GM19455 (cell line): ENCODE measurements around the gene HDX.
"Not testable (repeated sequence)": the region's sequence is repeated elsewhere in the genome, so short reads cannot be mapped to it uniquely, and the experiment has no call there.

Source experiments
- ATAC-seq: cut with Tn5 transposase; IDR thresholded peaks from one replicate; pipeline ENCODE4 v1.9.1; 2021; ENCODE audit not compliant: unreplicated experiment

HDX gene

DNA sequence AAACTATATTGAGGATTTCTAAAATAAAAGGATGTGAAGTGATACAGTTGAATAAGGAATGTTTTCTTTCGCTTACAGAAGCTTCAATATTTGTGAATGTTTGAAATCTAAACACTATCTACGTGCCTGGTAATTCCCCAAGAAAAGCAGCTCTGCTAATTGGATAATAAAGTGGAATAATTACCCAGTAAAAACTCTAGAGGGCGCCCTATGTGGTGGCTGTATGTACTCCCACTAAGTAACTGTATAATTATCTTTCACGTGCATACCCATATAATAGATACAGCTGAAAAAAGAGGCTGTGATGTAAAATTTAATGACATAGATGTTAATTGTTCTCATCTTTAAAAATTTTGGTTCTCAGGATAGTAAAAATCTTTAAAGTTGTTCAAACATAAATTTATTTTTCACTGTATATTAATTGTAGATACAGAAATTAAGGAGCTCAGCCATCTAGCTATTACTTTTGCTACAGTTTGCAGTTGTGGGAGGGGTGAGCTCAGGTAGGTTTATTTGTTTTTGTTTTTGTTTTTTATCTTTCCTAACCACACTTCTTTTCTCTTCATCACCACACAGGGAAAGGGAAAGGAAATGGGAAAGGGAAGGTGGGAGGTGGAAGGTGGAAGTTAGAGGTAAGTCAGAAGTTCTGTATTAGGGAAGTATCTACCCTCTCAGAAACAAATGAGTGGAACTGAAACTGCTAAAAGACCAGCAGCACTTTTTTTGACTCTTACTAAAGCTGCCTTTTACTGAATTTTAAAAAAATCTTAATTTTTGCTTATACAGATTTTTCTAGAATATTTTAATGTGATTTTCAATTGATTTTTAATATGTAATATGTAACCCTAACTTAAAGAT, 162.5 kb downstream of the HDX start:
- no peak for ATAC-seq

DNA sequence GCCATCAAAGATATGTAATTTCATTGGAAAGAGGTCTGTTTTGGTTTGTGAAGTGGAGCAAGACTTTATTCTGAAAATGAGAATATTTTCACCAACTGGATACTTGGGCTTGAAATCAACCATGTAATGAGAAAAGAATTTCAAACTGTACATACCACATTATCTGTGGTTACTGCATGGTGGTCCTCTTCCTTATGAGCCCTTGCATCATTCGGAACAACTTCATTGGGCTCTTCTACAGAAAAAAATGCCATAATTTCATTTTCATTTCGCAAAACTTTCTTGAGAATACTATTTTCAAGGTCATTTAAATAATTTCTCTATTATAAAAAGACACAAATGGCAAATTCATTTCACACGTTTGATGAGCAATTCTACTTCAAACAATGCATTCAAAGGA, 165.6 kb downstream of the HDX start:
- ATAC-seq = no peak

DNA sequence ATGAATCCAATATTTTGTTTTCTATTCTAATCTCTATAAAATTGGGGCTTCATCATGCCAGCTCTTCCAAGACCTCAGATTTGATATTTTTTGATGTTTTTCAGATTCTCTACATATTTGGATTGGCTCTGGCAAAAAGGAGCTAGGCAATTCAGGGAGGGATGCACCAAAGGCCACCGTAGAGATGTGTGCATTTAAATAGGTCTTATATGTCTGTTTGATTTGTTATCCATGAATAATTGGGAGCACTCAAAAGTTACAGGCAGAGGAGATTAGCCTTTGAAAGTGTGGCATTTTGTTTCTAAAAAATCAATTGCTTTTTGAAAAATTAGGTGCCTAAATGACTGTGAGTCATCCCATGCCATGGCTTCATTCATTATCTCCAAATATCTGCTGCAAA, 167.1 kb downstream of the HDX start:
- no peak for ATAC-seq

DNA sequence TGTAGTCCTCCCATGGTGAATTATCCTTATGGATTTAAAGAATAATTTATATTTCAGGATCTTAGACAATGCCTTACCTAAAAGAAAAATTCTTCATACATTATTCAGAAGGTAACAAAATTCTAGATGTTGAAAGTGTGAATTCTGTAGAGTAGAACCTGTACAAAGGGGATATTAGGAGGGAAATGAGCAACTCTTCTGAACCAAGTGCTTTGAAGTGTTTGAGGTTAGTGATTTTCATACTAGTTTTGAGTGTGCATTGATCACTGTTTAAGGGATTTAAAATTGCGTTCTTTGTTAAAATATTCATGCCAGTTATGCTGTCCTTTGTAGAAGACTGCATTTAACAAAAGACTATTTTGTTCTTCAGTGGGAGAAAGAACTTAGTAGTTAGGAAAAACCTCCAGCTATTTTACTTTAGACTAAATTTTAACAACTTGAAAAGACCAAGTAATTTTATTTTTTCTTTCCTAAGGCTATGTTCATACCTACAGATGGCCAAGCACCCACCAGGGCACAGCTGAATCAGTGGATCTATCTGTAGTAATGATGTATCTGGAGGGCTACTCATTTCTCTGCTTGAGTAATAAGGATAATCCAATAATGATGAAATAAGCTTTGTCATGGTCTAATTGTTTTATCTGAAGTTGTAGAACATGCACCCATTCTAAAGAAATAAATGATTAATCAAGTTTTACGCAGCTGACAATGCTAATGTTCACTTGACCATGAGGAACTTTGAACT, 180.0 kb downstream of the HDX start:
- no peak for ATAC-seq

DNA sequence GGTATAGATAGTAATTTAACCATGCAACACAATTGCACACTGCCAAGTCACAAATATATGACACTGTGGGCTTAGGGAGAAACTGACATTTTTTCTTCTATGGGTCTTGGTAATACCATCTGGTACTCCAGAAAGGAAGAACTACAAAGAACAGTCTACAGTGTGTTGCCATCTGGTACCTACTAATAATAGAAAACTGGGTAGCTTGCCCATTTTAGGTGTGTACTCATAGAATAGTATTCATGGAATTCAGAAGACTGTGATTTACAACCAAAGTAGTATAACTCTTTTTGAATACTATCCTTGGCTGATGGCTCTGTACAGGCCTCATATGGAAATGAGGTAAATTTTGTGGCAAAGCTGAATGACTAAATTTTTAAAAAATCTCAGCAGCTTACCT, 181.6 kb downstream of the HDX start:
- ATAC-seq = no peak

DNA sequence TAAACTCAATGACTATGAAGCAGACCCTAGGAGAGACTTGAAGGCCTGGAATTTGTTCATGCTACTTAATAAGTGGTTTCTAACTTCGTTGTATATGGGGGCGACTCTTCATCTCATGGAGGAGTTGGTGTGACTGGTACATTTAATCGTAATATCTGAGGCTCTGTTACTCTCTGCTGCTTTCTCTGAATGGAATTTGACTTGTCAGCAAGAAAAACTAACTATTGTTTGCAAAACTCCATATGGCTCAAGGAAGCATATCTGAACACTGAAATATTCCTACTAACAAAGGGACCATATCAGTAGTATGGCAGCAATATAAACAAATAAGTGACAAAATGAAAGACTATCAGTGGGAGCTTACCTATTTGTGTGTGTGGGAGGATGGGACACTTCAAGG, 182.2 kb downstream of the HDX start:
- no peak for ATAC-seq

DNA sequence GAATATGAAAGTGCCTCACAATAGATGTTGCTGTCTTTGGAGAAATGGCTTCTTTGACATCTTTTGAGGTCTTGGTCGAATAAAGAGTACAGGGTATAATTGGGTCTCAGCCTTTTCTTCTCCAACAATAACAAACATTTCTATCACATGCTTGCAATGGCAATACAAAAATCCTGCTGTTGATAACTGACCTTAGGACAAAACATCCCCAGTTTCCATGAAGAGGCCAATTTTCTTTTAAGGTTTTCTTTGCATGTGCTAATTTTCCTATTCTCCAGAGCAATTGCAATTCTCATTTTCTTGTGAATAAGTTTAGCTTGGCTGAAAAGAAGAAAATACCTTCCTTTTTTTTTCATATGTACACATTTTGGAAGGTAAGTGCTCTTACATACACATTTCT, 183.6 kb downstream of the HDX start:
- ATAC-seq = no peak

DNA sequence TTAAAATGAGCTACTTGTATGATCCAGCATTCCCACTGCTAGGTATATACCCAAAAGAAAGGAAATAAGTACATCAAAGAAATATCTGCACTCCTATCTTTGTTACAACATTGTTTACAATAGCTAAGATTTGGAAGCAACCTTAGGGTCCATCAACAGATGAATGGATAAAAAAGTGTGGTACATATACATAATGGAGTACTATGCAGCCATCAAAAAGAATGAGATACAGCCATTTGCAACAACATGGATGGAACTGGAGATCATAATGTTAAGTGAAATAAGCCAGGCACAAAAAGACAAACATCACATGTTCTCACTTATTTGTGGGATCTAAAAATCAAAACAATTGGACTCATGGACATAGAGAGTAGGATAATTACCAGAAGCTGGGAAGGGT, 186.3 kb downstream of the HDX start:
- ATAC-seq = not testable (repeated sequence)
